Prostate gland (tissue), 2 donors: ENCODE data around the gene BCAS3.

Source experiments
- CTCF ChIP-seq, 4 experiments: fragments of 200-600 bp in 2 of 4; fragments of 450-650 bp in 2 of 4; sonication (generic) in 2 of 4; IDR thresholded peaks; 1 replicate in 3 of 4; 2 replicates in 1 of 4; pipeline ENCODE4 v1.5.1; 2016 to 2019; ENCODE audit warnings: antibody characterized with exemption in 4 of 4, mild to moderate bottlenecking in 2 of 4, moderate library complexity in 2 of 4
- POLR2A ChIP-seq: fragments of 450-650 bp; IDR thresholded peaks from one replicate; pipeline ENCODE4 v1.6.1; 2016; ENCODE audit warnings: antibody characterized with exemption, mild to moderate bottlenecking
- POLR2AphosphoS5 ChIP-seq: sonication (generic); formaldehyde crosslinking; IDR thresholded peaks from one replicate; pipeline ENCODE4 v1.6.1; 2017; ENCODE audit warnings: antibody characterized with exemption

GRCh38 chr17:61232871-61233270 lies 555.2 kb downstream of the BCAS3 start:
- TF ChIP-seq CTCF (IDR thresholded peaks at IDR 0.05) (no peak), POLR2A (no peak), POLR2AphosphoS5 (no peak)
